Suppressor macrophage treated with lipopolysaccharide for 4 hours (primary cell): ENCODE data around the gene LZTS2.

ENCODE experiments used
- DNase-seq: peaks from one replicate; pipeline ENCODE4 v3.0.0-alpha.2; 2020

LZTS2 gene

DNA sequence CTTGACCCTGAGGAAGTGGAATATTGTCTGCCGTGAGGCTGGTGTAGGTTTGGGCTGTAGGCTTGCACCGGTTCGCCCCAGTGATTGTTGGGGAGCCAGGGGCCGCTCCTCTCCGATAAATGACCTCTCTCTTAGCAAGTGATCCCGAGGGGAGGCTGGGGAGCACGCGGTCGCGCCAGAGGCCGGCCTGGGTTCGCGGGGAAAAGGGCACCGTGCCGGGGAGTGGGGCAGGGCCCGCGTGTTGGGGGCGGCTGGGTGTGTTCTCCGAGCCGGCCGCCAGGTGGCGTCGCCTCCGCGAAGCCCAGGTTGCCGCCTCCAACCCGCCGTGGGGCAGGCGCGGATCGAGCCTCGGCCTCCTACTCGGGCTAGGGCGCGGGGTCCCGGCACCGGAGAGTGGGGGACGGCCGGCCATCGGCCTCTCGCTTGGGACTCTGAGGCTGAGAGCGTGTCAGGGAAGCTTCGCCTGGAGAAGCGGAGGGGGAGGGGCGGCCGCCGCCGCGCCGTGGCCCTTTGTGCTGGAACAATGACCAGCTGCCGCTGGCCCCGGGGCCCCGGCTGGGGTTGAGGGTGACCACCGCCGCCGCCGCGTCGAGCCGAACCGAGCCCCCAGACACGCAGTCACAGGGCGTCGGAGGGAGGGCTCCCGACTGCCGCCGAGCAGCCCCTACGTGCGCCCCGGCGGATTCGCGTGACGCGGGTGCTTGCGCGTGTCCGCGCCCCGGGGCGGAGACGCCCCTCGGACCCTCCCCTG is 442 bp upstream of the LZTS2 start:
- DNase-seq: peak; percentile 84

DNA sequence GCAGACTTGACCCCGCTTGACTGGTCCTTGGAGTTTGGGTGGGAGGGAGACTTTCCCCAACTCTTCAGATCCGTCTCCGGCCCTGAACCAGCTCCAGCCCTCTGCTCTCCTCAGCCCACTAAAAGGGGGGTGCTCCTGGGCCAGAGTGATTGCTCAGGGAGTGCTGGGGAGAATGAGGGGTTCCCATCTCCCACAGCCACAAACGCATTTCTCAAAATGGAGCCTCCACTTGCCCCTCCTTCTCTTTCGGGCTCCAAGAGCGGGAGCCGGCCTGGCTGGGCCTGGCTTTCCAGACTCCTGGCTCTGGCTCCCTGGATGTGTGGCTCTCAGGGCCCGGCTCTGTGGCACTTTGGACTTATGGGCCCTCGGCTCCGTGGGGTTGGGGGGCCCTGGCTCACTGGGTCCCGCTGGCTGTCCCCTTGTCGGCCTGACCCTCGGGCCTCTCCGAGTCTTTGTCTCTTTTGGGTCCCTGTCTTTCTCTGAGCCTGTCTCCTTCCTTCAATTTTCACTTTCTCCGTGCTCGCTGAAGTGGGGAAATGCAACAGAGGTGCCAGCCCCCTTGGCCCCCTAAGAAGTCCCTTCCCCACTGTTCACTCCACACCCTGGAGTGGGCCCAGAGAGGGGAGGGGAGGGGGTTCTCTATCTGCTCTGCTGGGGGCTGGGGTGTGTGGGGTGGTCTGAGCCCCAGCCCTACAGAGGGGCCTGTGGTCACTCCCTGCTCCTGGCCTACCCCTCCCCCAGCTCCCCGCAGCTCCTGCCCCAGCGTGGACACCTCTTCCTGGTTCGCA is 713 bp downstream of the LZTS2 start:
- peak; percentile 23 for DNase-seq

DNA sequence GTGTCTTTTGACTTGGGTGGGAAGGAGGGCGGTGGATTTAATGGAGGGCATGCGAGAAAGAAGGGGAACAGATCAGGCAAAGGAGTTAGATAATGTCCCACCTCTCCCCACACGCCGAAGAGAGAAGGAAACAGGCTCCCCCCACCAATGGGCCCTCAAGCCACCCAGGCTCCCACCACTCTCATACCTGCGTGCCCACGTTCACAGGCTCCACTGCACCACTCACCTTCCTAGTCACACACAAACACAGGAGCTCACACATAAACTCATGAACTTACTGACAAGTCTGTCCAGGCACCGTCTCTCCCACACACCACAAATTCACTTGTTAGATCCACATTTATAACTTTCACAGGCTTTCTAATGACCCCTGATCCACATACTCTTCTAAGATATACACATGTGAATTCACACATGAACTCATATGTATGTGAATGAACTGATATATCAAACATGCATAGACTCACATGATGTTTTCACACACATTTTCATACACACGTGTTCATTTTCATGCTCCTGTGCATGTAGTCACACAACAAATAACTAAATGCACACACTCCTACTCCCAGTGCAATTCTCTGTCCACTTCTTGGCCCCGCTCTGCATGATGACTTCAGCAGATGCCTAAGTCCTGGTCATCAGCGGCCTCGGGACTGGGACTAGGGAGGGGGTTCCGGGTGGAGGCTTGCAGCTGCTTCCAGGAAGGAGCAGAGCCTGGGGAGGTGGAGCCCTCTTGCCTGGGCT is 1.5 kb downstream of the LZTS2 start:
- DNase-seq: peak; percentile 84

DNA sequence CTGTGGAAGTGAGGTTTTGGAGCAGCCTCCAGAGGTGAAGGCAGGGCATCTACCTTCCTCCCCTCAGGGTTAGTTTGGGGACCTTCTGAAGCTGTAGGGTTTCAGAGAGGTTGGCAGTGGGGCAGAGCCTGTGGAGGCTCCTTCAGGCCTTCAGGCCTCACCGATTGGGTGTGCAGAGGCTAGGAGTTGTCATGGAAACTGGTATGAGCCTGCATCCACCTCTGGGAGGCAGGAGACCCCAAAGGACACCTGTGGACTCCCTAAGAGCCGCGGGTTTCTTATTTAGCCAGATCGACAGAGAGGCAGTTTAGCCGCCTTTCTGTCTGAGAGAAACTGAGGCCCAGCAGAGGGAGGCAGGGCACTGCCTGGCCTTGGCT is 2.0 kb downstream of the LZTS2 start:
- no peak for DNase-seq

DNA sequence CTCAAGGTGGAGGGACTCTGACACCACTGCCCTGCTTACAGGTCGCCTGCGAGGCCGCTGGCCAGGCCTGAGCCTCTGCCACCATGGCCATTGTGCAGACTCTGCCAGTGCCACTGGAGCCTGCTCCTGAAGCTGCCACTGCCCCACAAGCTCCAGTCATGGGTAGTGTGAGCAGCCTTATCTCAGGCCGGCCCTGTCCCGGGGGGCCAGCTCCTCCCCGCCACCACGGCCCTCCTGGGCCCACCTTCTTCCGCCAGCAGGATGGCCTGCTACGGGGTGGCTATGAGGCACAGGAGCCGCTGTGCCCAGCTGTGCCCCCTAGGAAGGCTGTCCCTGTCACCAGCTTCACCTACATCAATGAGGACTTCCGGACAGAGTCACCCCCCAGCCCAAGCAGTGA is 2.8 kb downstream of the LZTS2 start:
- no peak for DNase-seq

DNA sequence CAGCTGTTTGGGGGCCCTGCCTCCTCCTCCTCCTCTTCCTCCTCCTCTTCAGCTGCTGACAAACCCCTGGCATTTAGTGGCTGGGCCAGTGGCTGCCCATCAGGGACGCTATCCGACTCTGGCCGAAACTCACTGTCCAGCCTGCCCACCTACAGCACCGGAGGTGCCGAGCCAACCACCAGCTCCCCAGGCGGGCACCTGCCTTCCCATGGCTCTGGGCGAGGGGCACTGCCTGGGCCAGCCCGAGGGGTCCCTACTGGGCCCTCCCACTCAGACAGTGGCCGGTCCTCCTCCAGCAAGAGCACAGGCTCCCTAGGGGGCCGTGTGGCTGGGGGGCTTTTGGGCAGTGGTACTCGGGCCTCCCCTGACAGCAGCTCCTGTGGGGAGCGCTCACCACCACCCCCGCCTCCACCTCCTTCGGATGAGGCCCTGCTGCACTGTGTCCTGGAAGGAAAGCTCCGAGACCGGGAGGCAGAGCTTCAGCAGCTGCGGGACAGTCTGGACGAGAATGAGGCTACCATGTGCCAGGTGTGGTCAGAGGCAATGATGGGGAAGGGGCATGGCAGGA is 4.1 kb downstream of the LZTS2 start:
- DNase-seq: no peak

DNA sequence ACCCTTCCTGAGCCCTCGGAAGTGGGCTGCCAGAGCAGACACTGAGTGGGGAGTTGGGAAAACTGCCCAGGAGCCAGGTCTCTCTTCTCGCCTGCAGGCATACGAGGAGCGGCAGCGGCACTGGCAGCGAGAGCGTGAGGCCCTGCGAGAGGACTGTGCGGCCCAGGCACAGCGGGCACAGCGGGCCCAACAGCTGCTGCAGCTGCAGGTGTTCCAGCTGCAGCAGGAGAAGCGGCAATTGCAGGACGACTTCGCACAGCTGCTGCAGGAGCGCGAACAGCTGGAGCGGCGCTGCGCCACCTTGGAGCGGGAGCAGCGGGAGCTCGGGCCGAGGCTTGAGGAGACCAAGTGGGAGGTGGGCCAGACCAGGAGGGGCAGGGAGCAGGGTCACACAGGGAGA is 5.8 kb downstream of the LZTS2 start:
- no peak for DNase-seq

DNA sequence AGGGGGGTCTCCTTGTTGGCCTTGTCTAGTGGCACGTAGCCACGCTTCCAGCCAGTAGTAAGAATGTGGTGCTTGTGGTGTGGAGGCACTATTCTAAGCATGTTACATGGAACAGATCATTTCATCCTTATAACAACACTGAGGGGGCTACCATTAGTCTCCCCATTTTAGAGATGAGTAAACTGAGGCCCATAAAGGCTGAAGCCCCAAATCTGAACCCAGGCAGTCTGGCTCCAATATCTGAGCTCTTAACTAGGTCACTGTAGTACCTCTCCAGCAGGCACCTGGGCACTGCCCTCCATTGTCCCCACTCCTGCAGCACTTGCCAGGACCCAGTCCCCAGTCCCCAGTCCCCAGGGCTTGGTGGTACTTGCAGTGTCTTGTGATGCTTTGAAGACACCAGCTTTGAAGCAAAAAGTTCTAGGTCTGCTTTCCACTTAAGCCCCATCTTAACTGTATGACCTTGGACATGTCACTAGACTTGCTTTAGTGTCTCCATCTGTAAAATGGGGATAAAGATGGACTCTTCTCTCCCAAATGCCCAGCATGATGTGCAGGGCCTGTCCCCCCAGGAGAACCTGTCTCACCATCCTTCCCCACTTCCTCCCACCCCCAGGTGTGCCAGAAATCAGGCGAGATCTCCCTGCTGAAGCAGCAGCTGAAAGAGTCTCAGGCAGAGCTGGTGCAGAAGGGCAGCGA is 6.4 kb downstream of the LZTS2 start:
- DNase-seq: no peak

DNA sequence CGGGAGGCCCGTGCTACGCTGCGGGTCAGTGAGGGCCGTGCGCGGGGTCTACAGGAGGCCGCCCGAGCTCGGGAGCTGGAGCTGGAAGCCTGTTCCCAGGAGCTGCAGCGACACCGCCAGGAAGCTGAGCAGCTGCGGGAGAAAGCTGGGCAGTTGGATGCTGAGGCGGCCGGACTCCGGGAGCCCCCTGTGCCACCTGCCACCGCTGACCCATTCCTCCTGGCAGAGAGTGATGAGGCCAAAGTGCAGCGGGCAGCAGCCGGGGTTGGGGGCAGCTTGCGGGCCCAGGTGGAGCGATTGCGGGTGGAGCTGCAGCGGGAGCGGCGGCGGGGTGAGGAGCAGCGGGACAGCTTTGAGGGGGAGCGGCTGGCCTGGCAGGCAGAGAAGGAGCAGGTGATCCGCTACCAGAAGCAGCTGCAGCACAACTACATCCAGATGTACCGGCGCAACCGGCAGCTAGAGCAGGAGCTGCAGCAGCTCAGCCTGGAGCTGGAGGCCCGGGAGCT is 7.0 kb downstream of the LZTS2 start:
- DNase-seq: no peak

DNA sequence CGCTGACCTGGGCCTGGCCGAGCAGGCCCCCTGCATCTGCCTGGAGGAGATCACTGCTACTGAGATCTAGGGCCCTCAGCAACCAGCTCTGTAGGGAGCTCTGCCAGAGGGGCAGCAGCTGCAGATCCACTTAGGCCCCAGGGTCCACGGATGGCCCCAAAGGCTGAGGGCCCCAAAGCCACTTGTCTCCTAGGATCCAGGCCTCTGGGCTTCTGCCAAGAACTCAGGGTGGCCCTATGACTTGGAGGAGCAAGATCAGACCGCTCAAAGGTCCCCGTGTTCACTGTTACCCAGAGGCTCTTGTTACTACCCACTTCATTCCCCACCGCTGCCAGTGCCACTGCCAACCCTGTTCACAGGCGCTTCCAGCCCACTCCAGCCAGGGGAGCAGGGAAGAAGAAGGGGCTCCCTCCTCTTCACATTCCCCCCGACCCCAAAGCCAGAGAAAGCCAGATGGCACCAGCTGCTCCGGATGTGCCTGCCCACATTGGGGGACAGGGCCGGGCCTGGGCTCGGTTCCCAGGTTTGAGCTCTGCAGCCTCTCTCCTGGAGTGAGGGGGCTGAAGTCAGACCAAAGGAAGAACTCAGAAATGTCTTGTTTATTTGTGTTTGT is 7.6 kb downstream of the LZTS2 start:
- no peak for DNase-seq

DNA sequence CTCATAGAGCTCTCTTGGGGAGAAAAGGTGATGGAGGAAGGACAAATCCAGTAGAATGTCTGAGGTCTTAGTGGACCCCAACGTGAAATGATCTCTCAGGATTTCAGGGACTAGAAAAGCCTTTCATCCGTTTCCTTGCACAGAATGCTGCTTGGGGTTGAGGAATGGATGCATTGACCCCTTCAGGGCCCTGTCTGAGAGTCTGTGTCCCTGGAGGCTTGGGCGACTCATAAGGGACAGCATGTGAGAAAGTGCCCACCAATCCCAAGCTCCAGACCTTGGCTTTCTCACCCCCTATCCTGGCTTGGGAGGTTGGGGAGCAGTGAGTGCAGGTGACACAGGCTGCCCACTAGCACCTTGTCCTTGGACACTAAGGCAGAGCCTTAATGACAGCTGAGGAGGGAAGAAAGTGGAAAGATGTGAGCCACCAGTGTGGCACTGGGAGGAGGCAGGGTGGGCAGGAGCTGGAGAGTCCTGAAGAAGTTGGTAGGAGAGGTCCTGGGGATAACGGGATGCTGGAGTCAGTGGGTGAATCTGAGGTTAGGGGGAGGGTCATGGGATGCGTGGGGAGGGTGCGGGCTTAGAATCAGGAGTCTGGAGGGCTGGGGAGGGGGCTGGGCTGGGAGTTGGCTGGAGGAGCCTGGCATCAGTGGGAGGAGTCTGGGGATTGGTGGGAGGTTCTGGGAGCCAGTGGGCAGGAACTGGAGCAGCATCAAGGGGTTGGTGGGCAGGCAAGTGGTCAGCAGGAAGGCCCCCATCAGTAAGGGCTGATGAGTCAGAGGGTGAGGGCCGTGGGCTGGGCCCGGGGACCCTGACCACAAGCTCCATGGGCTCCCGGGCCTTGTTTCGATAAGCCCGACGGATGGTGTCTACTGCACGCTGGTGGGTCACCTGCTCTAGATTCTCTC is 8.6 kb downstream of the LZTS2 start:
- no peak for DNase-seq

DNA sequence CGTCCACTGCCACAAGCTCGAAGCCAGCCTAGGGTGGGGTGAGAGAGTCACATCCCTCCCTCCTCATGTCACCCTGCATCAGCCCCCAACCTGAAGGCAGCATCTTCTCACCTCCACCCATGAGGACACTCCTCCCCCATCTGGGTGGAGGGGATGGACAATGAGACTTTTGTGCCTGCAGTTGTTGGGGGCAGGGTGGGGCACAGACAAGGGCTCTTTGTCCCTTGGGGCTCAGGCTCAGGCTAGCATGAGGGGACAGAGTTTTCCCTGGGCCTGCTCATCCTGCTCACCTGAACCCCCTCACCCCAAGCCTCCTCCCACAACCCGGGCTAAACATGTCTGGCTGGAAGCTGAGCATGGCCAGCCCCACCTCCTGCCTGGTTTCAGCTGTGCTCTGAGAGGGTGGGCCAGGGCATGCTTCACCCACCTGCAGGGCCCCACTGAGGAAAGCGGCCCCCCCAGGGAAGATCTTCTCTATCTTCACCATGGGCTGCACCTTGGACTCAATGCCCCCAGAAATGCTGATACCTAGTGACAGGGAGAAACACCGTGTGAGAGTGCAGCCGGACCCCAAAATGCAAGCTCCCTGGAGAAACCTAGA is 9.3 kb downstream of the LZTS2 start:
- DNase-seq: no peak

DNA sequence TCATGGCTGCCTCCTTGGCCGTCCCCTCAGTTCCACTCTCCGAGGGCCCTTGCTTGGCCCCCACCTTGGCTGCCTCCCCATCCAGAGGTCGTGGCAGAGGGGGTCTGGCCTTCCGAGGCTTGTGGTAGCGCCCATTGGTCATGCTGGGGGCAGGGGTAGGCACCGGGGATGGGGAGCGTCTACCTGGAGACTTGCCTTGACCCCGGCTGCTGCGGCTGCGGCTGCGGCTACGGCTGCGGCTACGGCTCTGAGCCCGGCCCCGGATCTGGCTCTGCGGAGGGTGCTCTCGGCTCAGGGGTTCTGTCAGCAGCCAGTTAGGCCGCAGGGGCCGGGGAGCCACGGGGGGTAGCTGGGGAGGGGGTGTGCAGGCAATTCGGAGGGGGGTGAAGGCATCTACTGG is 10.7 kb downstream of the LZTS2 start:
- DNase-seq: no peak

DNA sequence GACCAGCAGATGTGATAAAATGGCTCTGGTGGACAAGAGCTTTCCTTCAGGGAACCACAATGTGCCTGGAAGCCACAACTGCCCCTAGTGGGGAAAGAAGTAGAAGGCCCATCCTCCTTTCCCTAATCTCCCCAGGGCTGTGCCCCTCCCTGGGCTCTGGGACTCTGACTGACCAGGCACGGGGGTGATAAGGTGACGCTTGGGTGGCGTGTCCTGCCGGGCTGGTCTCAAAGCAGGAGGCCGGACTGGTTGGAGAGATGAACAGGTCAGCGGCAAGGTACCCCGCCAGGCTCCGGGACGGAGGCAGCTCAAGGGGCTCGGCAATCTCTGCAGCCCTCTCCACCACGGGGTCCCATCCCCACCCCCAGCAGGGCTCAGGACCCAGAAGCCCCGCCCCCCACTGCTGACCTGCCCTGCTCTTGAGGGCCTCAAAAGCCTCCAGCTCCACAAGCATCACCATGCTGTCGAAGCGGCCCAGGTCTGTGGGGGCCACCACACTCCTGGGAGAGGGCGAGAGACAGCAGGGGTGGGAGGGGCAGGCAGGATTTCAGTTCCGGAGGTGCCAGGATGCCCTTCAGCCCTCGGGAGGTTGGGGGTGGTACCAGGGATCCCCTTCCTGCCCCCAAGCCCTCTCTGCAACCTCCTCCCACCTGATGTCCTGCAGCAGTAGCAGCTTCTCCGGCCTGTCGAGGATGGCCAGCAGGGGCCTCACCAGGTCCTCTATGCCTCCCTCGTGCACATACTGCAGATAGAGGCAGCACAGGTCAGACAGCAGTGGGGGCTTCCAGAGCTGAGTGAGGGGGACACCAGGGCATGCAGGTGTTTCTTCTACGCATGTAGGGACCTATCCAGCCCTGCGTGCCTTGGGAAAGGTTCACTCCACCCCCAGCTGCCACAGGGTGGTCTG is 12.2 kb downstream of the LZTS2 start:
- DNase-seq: no peak

DNA sequence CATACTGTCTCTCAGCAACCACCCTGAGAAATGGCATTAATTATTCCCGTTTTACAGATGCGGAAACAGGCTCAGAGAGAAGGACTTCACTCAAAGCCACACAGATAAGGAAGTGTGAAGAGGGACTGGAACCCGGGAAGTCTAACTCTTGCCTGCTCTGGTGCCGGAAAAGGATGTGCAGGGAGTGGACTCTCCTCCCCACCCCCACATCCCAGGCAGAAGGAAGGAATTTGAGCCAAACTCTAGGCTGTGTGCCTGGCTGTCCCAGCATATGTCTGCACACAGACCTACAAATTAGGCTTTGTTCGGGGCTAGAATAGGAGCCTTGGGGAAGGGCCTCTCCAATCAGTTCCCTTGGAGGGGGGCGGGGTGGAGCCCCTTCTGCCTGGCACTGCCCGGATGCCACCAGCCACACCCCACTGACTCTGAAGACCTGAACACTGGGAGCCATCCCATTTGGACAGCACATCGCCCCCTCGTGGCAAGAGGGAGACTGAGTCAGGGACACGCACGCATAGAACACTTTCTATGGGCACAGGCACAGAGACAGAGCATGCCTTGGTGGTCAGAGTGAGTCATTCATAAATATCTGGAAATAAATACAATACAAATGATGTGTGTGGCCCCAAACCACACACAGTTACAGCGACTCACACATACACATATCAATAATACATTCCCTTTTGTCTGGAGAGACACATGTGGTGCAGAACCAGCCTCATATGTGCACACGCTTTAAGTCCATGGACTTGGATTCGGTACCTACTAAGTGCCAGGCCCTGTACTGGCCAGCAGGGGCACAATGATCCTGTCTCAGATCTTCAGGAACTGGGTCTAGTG is 13.1 kb downstream of the LZTS2 start:
- peak; percentile 88 for DNase-seq

DNA sequence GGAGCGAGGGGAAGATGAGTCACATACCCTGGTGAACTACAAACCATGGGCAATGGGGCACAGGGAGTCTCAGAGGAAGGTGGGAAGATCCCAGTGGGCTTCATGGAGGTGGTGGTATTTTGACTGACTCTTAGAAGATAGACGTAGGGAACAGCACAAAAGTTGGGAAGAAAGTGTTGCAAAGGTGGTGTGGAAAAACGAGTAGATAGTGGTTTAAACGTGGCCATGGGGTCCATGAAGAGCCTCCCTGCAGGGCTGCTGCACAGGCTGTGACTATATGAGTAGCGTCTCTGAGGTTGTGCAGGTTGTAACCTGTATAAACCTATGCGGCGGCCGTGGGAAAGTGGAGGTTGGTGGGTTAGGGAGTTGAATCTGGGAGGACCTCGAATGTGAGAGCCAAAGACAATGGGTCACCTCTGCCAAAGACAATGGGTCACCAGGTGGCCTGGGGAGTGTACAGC is 13.8 kb downstream of the LZTS2 start:
- no peak for DNase-seq

DNA sequence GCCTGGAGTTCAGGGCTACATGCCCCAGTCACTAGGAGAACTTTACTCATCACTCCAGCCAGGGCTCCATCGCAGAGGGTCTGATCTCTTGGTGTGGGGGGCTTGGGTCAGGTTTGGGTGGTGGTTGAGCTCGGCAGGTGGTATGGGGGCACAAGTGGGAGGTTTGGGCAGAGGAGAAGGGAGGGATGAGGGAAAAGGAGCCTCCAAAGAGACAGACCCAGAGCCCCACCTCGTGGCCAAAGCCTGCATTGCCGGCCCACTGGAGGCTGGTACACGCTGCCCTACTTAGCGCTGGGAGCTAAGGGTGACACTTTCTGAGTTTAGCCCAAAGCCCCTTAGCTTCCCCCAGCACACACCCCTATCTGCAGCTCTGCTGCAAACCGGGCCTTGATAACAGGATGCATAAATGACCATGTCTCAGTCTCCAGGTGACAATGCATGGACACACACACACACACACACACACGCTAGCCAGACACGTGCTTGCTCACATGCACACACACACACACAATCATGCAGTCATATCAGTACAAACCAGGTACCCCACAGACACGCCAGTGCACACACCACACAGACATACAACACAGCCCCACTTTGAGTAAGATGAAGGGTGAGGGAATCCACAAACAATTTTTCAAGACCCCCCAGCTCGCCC is 14.7 kb downstream of the LZTS2 start:
- DNase-seq: peak; percentile 86
